Measurements from ENCODE around the gene ZNF469.

GRCh38 chr16:88428616-88429386 lies 46.0 kb downstream of the ZNF469 start:
- TF ChIP-seq CTCF (IDR thresholded peaks at IDR 0.05) (no peak), POLR2A (IDR thresholded peaks at IDR 0.05) (no peak), POLR2AphosphoS5 (IDR thresholded peaks at IDR 0.05) (no peak), EP300 (IDR thresholded peaks at IDR 0.05) (no peak)

Measured in gastroesophageal sphincter (tissue), 3 donors.